Measurements from ENCODE around the gene RAB25. TPM values are rescaled to one million over a fixed set of nuclear protein-coding genes. Genes with fewer than 3 reads are reported as not detected.
A peak's percentile ranks its signal among the peaks of the same experiment; 100 is the strongest.

Gene RAB25
- total and polyA plus RNA-seq, 2 of the 13 experiments (the other 11 are each of a cell fraction or from before 2014, with no cell fraction given), result 0.20 to 0.22 TPM

GRCh38 chr1:156118177-156118868 is 57.4 kb downstream of the RAB25 start (continued):
- TF ChIP-seq ZSCAN5A (CRISPR knock-in tag; IDR thresholded peaks at IDR 0.05; ENCODE audit: borderline replicate concordance) (peak; percentile 36; the same call in 1 of the 2 replicates), ZFP36 (IDR thresholded peaks at IDR 0.05; ENCODE audit: borderline replicate concordance, low read depth, low read length, partially characterized antibody) (no peak), ZNF512 (CRISPR knock-in tag; IDR thresholded peaks at IDR 0.05) (no peak), TOPORS (CRISPR knock-in tag; IDR thresholded peaks at IDR 0.05) (no peak), ARNT (IDR thresholded peaks at IDR 0.05) (no peak), FOXA1 (IDR thresholded peaks at IDR 0.05) (no peak), FOXA1 (CRISPR knock-in tag; IDR thresholded peaks at IDR 0.05) (0 out of 2 replicates have a peak, but pooled peaks have one; percentile 44), ZNF24 (IDR thresholded peaks at IDR 0.05) (no peak), BRCA1 (CRISPR knock-in tag; IDR thresholded peaks at IDR 0.05) (no peak), JDP2 (CRISPR knock-in tag; IDR thresholded peaks at IDR 0.05; ENCODE audit: borderline replicate concordance) (no peak), ZNF354B (CRISPR knock-in tag; IDR thresholded peaks at IDR 0.05) (no peak), IRX3 (CRISPR knock-in tag; IDR thresholded peaks at IDR 0.05; ENCODE audit: borderline replicate concordance, low read depth) (no peak)
- TF ChIP-seq, protein P1, sequence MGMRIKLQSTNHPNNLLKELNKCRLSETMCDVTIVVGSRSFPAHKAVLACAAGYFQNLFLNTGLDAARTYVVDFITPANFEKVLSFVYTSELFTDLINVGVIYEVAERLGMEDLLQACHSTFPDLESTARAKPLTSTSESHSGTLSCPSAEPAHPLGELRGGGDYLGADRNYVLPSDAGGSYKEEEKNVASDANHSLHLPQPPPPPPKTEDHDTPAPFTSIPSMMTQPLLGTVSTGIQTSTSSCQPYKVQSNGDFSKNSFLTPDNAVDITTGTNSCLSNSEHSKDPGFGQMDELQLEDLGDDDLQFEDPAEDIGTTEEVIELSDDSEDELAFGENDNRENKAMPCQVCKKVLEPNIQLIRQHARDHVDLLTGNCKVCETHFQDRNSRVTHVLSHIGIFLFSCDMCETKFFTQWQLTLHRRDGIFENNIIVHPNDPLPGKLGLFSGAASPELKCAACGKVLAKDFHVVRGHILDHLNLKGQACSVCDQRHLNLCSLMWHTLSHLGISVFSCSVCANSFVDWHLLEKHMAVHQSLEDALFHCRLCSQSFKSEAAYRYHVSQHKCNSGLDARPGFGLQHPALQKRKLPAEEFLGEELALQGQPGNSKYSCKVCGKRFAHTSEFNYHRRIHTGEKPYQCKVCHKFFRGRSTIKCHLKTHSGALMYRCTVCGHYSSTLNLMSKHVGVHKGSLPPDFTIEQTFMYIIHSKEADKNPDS (CRISPR knock-in tag; IDR thresholded peaks at IDR 0.05), result no peak
- TF ChIP-seq, protein P2, sequence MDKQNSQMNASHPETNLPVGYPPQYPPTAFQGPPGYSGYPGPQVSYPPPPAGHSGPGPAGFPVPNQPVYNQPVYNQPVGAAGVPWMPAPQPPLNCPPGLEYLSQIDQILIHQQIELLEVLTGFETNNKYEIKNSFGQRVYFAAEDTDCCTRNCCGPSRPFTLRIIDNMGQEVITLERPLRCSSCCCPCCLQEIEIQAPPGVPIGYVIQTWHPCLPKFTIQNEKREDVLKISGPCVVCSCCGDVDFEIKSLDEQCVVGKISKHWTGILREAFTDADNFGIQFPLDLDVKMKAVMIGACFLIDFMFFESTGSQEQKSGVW (CRISPR knock-in tag; IDR thresholded peaks at IDR 0.05; ENCODE audit: borderline replicate concordance), result no peak
- TF ChIP-seq, protein P3, sequence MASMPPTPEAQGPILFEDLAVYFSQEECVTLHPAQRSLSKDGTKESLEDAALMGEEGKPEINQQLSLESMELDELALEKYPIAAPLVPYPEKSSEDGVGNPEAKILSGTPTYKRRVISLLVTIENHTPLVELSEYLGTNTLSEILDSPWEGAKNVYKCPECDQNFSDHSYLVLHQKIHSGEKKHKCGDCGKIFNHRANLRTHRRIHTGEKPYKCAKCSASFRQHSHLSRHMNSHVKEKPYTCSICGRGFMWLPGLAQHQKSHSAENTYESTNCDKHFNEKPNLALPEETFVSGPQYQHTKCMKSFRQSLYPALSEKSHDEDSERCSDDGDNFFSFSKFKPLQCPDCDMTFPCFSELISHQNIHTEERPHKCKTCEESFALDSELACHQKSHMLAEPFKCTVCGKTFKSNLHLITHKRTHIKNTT (CRISPR knock-in tag; IDR thresholded peaks at IDR 0.05), result no peak
- TF ChIP-seq, protein P4, sequence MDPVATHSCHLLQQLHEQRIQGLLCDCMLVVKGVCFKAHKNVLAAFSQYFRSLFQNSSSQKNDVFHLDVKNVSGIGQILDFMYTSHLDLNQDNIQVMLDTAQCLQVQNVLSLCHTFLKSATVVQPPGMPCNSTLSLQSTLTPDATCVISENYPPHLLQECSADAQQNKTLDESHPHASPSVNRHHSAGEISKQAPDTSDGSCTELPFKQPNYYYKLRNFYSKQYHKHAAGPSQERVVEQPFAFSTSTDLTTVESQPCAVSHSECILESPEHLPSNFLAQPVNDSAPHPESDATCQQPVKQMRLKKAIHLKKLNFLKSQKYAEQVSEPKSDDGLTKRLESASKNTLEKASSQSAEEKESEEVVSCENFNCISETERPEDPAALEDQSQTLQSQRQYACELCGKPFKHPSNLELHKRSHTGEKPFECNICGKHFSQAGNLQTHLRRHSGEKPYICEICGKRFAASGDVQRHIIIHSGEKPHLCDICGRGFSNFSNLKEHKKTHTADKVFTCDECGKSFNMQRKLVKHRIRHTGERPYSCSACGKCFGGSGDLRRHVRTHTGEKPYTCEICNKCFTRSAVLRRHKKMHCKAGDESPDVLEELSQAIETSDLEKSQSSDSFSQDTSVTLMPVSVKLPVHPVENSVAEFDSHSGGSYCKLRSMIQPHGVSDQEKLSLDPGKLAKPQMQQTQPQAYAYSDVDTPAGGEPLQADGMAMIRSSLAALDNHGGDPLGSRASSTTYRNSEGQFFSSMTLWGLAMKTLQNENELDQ (CRISPR knock-in tag; IDR thresholded peaks at IDR 0.05; ENCODE audit: borderline replicate concordance), result no peak
- TF ChIP-seq, protein P5, sequence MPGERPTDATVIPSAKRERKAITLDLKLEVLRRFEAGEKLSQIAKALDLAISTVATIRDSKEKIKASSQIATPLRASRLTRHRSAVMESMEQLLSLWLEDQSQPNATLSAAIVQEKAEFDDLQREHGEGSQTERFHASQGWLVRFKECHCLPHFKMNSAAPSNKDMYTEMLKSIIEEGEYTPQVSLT (CRISPR knock-in tag; IDR thresholded peaks at IDR 0.05; ENCODE audit: borderline replicate concordance, low read depth), result no peak
- TF ChIP-seq, protein P6, sequence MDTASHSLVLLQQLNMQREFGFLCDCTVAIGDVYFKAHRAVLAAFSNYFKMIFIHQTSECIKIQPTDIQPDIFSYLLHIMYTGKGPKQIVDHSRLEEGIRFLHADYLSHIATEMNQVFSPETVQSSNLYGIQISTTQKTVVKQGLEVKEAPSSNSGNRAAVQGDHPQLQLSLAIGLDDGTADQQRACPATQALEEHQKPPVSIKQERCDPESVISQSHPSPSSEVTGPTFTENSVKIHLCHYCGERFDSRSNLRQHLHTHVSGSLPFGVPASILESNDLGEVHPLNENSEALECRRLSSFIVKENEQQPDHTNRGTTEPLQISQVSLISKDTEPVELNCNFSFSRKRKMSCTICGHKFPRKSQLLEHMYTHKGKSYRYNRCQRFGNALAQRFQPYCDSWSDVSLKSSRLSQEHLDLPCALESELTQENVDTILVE (CRISPR knock-in tag; IDR thresholded peaks at IDR 0.05), result no peak
